Psoas muscle (tissue), 8 donors: Measurements from ENCODE around the gene THBS4. TPM values are rescaled to one million over a fixed set of nuclear protein-coding genes. Genes with fewer than 3 reads are reported as not detected.

Experiments used
- ATAC-seq, 4 donors: fragments of 200-7000 bp; cut with Tn5 transposase; one replicate each; pipeline ENCODE4 v1.9.1; 2020; ENCODE audit warnings: moderate library complexity in 3 of 4, mild to moderate bottlenecking in 2 of 4
- DNase-seq, 2 donors: peaks; one replicate each; pipeline ENCODE4 v3.0.0-alpha.2; 2020
- H3K27ac ChIP-seq: fragments of 200-600 bp; one replicate; pipeline ENCODE4 v1.8.0; 2022
- H3K27me3 ChIP-seq, 3 donors: fragments of 200-600 bp in 1 of 3; one replicate each; pipeline versions ENCODE4 v1.6.1 to v1.8.0; 2013 to 2022; ENCODE audit warnings: low read length in 2 of 3, mild to moderate bottlenecking in 2 of 3, moderate library complexity in 1 of 3; ENCODE audit not compliant: insufficient read depth in 3 of 3
- H3K36me3 ChIP-seq, 2 donors: fragments of 200-600 bp in 1 of 2; one replicate each; pipeline versions ENCODE4 v1.6.1 to v1.8.0; 2013 to 2022; ENCODE audit warnings: low read depth in 1 of 2, mild to moderate bottlenecking in 1 of 2, moderate library complexity in 1 of 2; ENCODE audit not compliant: insufficient read depth in 1 of 2
- H3K4me1 ChIP-seq: fragments of 200-600 bp; one replicate; pipeline ENCODE4 v1.8.0; 2022
- H3K4me3 ChIP-seq: fragments of 200-600 bp; one replicate; pipeline ENCODE4 v1.8.0; 2022; ENCODE audit warnings: mild to moderate bottlenecking
- H3K9me3 ChIP-seq: fragments of 200-600 bp; one replicate; pipeline ENCODE4 v1.8.0; 2022
- CTCF ChIP-seq: fragments of 200-600 bp; IDR thresholded peaks from one replicate; pipeline ENCODE4 v1.8.0; 2022; ENCODE audit warnings: antibody characterized with exemption
- WGBS, 3 donors: extraction: QIAGEN DNeasy Blood & Tissue Kit; methylation state at CpG; one replicate each; pipeline versions ENCODE4 v1.1.6 to v1.1.7; 2013; 5-methylcytosine and 5-hydroxymethylcytosine counted together
- intact Hi-C, 2 donors: fragments of 100-400 bp; cut with DNase I; formaldehyde crosslinking; loops; one replicate each; pipeline versions ENCODE4 v1.11.0 to v1.14.2; 2022
- polyA plus RNA-seq, 3 donors: library from polyadenylated mRNA; stranded (reverse); fragments of 200-250 nt; gene quantifications; one replicate each; pipeline ENCODE4 v1.2.3, GENCODE V29; 2013
- total RNA-seq, 4 donors: library from RNA; stranded (reverse); fragmentation: NEBNext Ultra II Directional in 2 of 4; extraction: Animal tissue kit (Norgen Biotek cat#: 25700) in 2 of 4; gene quantifications; one replicate each; pipeline versions ENCODE4 v1.2.1 to v1.2.4, GENCODE V29; 2021 to 2023
- donor health status: healthy with polysubstance abuse.
- donor health status: DM: no; HTN: no; CAD: no; lungs with moderate emphysema.
- donor health status: Bipolar disorder and iron deficiency.
- donor health status: healthy.
- donor health status: DM: yes; HTN: yes; CAD: no.
- donor health status: DM: no; HTN: no; CAD: no.
- donor health status: DM: no; HTN: no; CAD: no.
- donor health status: DM: yes; HTN: yes; CAD: no.

Gene THBS4
- total and polyA plus RNA-seq, 7 donors, result 18.6 to 252 (median 49.0) TPM

GRCh38 chr5:80092486-80093107, 57.4 kb downstream of the THBS4 start:
- no peak for TF ChIP-seq CTCF
- no peak overlapping the region for H3K4me3 ChIP-seq
- H3K4me1 ChIP-seq, result peaks cover 6% of the 10 kb centered on the region
- intact Hi-C loops, result loop anchor here (1.0 to 5.0 kb wide), 4 partner anchors 182 to 215 kb away; no protein-coding TSS in a partner anchor
- 90 to 93% (median 92%) methylated on average over 8 of the region's 8 CpGs for WGBS, 3 donors
- no peak for DNase-seq
- peak in 1 of 4 donors; percentile 8 for ATAC-seq
- H3K36me3 ChIP-seq, result no peaks in the 10 kb centered on the region
- H3K9me3 ChIP-seq, result no peaks in the 10 kb centered on the region
- no peak overlapping the region for H3K27ac ChIP-seq
- no peaks in the 10 kb centered on the region for H3K27me3 ChIP-seq

- intact Hi-C loops, result loop anchor here (2.0 to 5.0 kb wide), 3 partner anchors 181 to 214 kb away; no protein-coding TSS in a partner anchor
- no peaks in the 10 kb centered on the region for H3K36me3 ChIP-seq
- 53 to 80% (median 64%) methylated on average over 8 of the region's 8 CpGs for WGBS, 3 donors
- H3K27ac ChIP-seq, result no peak overlapping the region
- no peak overlapping the region for H3K4me3 ChIP-seq
- H3K27me3 ChIP-seq, result no peaks in the 10 kb centered on the region
- TF ChIP-seq CTCF, result no peak
- peaks cover 6% of the 10 kb centered on the region for H3K4me1 ChIP-seq
- H3K9me3 ChIP-seq, result no peaks in the 10 kb centered on the region
- no peak for DNase-seq
- ATAC-seq, result no peak
Measured at GRCh38 chr5:80093796-80094195, 58.6 kb downstream of the THBS4 start.

- Histone ChIP-seq H3K4me1 (peaks cover 6% of the 10 kb centered on the region), H3K9me3 (no peaks in the 10 kb centered on the region), H3K27me3 (no peaks in the 10 kb centered on the region), H3K4me3 (no peak overlapping the region), H3K27ac (no peak overlapping the region), H3K36me3 (no peaks in the 10 kb centered on the region)
- DNase-seq (no peak), ATAC-seq (no peak)
- TF ChIP-seq CTCF, result no peak
- intact Hi-C loops, result loop anchor here in 1 of 2 donors (5.0 kb wide), 2 partner anchors 183 to 213 kb away; no protein-coding TSS in a partner anchor
- 72 to 85% (median 80%) methylated on average over 5 of the region's 5 CpGs for WGBS, 3 donors
Measured at GRCh38 chr5:80094236-80094738, 59.1 kb downstream of the THBS4 start.

GRCh38 chr5:80097451-80097850, 62.3 kb downstream of the THBS4 start:
- DNase-seq, result no peak
- no peak for TF ChIP-seq CTCF

More at GRCh38 chr5:80097451-80097850, 62.3 kb downstream of the THBS4 start:
- intact Hi-C loops, result no loop called here
- H3K4me1 ChIP-seq, result no peaks in the 10 kb centered on the region
- H3K36me3 ChIP-seq, result no peaks in the 10 kb centered on the region
- no peak for ATAC-seq
- no peaks in the 10 kb centered on the region for H3K27me3 ChIP-seq
- no peaks in the 10 kb centered on the region for H3K9me3 ChIP-seq
- no peak overlapping the region for H3K4me3 ChIP-seq
- no peak overlapping the region for H3K27ac ChIP-seq
- WGBS, 3 donors, result 73% methylated on average over 10 of the region's 10 CpGs
